NCI-H526 (cell line): ENCODE data around the gene SCP2.

Experiments used
- DNase-seq, 2 experiments: peaks; one replicate each; lab custom pipeline; 2025; lab: John Stamatoyannopoulos, UW

SCP2 gene

DNA sequence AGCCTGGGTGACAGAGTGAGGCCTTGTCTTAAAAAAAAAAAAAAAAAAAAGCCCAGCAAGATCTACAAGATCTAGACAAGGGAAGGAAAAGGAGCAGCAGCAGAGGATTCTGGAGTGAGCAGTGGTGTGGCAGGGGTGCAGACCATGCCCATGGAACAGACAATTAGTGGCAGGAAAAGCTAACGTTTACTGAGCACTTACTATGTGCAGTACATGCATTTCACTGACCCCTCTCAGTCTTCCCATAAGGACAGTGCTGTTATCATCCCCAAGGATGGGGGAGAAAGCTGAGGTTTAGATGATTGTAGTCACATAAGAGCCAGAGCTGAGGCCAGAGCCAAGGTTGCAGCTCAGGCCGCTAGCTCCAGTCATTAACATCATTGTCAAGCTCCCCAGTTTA is 140.8 kb downstream of the SCP2 start:
- no peak for DNase-seq

DNA sequence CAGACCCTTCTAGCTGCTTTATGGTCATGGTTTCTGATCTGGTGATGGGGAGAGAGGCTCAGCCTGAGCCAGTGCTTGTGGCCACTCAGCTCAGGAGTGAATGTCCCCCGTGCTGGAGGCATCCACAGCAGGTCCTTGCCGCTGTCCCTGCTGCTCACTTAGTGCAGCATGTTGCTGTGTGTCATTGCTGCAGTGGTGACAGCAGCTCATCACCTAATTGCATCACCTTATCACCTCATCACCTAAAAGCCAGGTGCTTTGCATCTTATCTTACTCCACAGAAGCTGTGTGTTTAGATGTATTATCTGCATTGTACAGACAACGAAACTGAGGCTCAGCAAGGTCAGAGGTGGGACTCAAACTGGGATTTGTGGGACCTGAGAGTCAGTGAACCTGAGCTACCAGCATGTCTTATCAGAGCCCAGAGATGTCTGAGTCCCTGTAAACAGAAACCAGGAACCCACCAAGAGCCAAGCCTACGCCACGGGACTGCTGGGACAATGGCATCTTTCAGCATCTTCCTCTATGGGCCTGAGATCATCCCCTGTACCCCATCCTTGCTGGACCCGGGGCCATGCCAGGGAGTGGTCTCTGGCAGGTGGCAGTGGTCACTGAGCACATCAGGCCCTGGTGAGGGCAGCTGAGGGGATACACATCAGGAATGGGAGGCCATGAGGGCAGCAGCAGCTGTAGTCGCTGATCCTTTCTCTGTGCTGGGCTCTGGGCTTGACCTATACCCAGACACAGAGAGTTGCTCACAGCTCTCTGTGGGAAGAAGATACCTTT is 141.4 kb downstream of the SCP2 start:
- no peak for DNase-seq

DNA sequence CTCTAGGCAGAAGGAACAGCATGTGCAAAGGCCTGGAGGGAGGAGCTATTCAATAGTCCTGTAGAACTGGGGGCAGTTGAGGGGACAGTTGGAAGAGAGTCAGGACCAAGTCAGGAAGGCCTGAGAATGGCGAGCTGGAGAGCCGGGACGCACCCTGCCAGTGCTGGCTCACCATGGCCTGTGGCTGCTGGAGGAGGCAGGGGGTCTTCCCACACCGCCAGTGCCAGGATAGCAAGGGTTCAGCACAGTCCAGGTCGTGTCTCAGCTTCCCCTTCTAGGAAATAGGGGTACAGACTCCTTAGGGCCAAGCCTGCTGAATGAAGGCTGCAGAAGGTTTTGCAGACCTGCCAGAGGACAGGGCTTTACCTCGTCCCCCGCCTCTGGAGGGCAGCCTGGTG is 142.2 kb downstream of the SCP2 start:
- DNase-seq: no peak

DNA sequence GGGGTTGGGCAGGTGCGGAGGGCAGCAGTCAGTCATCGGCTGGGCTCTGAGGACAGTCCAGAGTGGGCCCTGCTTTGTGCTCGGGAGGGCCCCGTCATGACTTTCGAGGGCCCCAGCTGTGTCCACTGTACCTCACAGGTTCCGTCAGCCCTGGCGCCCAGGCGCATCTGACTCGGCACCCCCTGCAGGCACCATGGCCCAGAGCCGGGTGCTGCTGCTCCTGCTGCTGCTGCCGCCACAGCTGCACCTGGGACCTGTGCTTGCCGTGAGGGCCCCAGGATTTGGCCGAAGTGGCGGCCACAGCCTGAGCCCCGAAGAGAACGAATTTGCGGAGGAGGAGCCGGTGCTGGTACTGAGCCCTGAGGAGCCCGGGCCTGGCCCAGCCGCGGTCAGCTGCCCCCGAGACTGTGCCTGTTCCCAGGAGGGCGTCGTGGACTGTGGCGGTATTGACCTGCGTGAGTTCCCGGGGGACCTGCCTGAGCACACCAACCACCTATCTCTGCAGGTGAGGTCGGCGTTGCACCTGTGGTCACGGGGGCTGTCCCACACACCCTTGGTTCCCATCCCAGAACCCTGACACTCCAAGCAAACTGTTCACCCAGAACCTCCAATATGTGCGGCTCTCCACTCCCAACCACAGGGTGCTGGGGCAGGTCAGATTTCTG is 142.7 kb downstream of the SCP2 start:
- DNase-seq: no peak

DNA sequence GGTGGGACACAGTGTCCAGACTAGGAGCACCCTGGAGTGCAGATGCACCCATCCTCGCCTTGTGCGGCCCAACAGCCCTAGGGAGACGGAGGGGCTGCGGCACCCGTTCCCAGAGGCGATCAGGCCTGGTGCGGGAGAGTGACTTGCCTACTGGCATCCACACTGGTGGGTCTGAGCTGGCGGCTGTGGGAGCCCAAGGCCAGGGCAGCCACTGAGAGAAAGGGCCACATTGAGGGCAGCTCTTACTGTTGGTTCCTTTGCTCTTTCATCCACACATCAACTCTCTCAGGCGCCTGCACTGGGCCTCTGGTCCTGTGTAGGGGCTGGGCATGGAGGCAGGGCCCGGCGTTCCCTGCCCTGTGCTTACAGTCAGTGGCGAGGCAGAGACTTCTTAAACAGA is 143.5 kb downstream of the SCP2 start:
- no peak for DNase-seq

DNA sequence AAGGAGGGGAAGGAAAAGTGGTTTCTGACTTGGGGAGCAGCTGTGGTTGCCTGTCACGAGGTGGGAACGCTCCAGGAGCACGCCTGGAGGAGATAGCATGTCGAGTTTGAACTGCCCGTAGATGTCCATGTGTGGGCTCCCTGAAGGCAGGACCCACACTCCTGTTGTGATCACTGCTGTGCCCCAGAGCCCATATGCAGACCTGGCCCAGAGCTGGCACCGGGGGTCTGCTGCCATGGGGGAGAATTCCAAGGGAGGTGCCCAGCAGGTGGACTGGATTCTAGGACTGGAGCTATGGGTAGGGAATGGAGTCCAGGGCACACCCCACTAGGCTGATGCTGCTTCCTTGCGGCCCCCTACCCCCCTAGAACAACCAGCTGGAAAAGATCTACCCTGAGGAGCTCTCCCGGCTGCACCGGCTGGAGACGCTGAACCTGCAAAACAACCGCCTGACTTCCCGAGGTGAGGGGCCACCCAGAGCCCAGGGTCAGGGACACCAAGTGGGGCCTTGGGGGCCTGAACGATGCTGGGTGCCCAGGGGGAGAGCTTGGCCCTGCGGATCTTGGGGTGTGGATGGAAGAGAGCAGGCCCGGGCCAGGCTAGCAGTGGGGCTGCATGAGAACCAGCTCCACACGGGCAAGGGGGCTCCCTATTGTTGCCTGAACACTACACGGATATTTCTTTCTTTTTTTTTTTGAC is 144.2 kb downstream of the SCP2 start:
- DNase-seq: no peak

DNA sequence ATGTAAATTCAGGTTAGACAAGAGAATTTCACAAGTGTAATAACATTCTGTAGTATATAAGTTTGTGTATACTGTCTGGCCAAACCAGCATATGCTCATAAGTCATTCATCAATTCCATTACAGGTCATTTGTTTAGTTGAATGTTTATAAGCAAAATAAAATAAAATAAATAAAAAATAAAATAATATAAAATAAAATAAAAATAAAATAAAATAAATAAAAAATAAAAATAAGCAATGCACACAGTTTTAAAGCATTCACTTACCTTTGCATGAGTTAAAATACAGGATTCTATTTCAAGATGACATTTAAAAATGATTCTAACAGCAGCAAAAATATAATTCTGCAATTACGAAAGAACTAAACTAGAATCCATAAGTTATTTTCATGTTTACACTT is 144.8 kb downstream of the SCP2 start:
- no peak for DNase-seq

DNA sequence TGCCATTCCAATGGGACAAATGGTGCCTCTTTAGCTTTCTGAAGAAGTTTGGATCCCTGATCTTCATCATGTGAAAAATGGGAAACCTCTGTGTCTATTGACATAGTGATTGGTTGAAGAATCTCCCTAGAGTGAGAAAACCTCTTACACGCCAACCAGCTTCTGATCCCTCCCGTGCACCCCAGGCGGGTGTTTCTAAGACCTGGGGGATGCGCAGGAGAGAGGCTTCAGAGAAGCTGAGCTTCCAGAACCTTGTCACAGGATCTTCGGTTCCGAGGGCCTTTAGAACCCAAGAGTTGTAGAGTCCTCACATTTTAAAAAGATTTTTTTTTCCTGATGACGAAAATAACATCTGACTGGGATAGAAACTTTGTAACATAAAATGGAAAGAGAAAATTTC is 146.2 kb downstream of the SCP2 start:
- DNase-seq: no peak

DNA sequence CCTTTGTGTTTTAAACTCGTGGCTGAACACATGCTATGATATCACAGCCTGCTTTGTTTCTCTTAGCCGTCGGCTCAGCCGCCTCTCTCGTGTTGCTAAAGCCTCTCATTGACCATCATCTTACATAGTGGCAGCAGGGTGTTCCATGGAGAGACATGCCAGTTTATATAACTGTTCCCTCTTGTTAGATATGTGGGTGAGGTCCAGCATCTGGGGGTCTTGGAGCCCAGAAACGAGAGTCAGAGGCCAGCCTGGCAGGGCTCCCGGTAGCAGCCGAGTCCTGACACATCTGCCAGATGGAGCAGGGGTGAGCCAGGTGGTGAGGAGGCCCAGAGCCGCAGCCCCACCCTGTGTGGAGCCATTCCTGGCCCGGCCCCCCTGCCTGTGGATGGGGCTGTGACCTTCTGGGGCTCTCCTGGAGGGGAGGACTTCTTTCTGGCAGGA is 146.8 kb downstream of the SCP2 start:
- DNase-seq: no peak

DNA sequence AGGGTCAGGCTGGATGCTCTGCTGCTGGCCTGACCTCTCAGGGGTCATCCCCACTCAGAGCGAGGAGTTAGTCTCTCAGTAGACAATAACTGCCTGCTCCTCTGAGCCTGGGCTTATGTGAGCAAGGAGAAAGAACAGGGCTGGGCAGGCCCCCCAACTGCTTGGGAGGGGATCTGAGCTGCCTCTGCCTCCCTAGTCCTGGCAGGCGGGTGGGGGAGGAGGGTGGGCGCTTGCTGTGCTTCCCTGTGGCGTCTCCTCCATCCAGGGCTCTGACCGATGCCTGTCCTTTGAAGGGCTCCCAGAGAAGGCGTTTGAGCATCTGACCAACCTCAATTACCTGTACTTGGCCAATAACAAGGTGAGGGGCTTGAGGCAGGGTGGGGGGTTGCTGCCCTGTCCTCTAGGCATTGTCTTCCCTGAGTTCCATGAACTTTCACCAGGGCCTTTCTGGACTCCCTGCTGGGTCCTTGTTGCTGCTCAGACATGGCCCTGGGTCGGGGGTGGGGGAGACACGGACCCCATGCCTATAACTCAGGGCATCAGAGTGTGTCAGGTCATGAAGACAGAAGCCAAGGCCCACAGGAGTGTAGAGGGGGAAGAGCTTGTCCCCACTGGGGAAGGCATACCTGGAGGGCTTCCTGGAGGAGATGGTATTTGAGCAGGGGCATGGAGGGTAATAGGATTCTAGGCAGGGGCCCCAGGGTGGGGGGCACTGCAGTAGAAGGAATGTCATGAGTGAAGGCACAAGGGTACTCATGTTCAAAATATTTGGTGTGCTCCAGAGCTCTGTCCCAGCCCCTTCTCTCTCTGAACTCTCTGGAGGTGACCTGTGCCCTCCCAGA is 147.5 kb downstream of the SCP2 start:
- DNase-seq: no peak

DNA sequence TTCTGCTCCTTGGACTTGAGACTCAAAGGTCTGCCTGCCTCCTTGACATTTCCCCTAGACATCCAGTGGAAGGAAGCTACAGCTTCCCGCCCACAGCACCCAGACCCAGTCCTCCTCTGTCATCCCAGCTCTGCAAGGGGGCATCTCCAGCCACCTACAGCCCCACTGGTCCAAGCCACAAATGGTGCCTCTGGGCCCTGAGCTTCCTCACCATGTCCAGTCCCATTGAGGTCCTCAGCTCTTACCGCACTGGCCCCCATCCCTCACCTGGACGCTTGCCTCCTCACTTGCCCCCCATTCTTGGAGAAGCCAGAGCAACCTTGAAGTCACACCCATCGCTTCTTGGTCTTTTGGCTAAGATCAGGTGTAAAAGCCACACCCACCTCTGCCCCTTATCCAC is 148.1 kb downstream of the SCP2 start:
- DNase-seq: no peak

DNA sequence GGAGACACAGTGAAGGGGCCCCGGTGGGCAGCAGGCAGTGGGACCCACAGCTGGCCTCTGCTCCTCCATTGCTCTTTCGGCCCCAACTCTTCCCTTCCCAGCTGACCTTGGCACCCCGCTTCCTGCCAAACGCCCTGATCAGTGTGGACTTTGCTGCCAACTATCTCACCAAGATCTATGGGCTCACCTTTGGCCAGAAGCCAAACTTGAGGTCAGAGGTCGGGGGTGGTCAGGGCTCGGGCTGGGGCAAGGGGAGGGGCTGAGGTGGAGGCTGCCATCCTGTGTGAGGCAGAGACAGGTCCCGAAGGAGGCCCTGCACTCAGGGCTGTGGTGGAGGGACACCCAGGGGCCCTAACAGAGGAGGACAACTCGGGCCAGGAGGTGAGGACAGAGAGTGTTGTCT is 148.7 kb downstream of the SCP2 start:
- DNase-seq: no peak

DNA sequence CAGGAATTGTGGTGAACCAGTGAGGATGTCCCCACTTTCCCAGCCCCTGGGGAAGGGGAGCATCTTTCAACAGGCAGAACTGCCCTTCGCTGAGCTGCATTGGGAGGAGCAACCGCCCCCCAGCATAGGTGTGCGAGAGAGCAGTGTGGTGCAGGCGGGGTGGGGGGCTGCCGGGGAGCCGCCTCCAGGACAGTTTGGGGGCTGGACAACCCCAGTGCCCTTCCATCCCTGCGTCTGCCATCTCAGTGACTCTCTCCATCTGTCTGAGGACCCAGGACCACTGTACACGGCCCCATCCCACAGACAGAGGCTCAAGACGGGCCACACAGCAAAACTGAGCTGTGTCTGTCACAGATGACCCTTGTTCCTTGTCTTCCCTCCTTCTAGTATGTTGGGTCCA is 149.1 kb downstream of the SCP2 start:
- no peak for DNase-seq

DNA sequence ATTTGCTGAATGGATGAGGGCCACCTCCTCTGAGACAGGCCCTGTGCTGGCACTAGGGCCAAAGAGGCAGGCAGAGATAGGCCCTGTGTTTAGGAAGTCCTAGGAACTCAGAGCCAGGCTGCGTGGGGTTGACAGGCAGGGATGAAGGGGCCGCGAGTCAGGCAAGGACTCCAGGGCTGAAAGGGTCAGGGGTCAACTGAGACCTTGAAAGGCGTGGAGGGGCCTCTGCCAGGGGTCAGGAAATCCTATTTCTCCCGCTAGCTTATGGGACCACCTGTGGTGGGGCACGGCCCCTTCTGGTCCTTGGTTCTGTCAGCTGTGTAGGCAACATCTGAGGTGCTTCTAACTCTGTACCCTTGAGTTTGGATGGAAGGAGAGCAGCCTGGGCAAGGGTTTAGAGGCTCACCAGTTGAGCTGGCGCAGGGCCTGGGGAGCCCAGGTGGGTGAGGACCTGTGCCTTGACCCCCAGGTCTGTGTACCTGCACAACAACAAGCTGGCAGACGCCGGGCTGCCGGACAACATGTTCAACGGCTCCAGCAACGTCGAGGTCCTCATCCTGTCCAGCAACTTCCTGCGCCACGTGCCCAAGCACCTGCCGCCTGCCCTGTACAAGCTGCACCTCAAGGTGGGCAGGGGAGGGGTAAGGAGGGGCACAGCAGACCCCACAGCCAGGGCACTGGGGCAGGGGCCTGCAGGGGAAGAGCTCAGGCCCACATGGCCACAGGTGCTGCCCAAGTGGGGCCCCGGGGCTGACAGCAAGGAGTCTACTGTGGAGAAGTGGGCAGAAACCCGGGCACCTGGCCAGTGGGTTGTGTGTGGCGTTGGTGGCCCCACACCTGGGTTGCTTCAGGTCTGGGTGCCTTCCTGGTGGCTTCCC is 149.9 kb downstream of the SCP2 start:
- no peak for DNase-seq

DNA sequence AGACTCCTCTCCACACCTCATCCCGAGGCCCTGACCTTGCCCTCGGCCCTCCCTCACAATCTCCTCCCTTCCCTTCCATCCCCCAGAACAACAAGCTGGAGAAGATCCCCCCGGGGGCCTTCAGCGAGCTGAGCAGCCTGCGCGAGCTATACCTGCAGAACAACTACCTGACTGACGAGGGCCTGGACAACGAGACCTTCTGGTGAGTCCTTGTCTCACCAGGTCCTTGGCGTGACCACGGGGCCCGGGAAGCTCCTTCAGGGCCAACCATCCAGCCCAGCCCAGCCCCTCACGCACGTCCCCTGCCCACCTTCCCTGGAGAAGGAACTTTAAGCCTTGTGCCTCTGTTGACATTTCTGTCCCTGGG is 150.5 kb downstream of the SCP2 start:
- DNase-seq: no peak

DNA sequence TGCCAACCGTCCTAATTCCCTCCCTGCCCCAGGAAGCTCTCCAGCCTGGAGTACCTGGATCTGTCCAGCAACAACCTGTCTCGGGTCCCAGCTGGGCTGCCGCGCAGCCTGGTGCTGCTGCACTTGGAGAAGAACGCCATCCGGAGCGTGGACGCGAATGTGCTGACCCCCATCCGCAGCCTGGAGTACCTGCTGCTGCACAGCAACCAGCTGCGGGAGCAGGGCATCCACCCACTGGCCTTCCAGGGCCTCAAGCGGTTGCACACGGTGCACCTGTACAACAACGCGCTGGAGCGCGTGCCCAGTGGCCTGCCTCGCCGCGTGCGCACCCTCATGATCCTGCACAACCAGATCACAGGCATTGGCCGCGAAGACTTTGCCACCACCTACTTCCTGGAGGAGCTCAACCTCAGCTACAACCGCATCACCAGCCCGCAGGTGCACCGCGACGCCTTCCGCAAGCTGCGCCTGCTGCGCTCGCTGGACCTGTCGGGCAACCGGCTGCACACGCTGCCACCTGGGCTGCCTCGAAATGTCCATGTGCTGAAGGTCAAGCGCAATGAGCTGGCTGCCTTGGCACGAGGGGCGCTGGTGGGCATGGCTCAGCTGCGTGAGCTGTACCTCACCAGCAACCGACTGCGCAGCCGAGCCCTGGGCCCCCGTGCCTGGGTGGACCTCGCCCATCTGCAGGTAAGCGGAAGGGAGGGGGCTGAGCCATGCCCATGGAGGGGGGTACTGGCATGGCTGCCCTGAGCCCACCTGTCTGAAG is 151.4 kb downstream of the SCP2 start:
- no peak for DNase-seq

DNA sequence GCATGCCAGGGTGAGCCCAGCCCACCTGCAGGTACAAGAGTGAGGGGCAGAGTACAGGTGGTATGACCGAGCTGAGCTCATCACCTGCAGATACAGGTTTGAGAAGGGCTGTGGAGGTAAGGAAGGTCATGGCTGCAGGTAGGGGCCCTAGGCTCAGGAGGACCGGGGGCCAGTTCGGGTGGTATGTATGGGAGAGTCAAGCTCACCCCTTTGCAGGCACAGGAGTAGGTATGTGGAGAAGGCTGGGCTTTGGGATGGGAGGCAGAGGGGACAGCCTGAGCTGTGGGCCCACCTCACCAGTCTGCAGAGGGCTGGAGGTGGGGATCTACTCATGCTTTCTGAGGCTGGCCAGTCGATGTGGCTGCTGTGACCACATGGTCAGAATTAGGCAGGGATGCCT is 152.2 kb downstream of the SCP2 start:
- DNase-seq: no peak

DNA sequence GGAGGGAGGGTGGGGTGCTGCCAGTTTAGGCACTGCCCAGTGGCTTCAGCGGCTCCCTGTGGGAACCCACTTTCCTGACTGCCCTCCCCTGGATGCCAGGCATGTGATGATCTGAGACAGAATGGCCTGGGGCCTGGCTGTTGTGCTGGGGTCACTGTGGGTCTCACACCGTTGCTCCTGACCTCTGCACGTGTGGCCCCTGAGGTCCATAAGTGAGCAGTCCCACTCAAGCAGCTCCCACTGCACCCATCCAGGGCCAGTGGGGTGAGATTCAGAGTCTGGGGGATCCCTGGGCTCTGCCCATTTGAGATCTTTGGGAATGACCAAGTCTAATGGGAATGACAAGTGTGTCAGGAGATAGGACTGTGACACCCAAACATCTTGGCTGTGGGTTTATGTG is 153.0 kb downstream of the SCP2 start:
- DNase-seq: no peak

DNA sequence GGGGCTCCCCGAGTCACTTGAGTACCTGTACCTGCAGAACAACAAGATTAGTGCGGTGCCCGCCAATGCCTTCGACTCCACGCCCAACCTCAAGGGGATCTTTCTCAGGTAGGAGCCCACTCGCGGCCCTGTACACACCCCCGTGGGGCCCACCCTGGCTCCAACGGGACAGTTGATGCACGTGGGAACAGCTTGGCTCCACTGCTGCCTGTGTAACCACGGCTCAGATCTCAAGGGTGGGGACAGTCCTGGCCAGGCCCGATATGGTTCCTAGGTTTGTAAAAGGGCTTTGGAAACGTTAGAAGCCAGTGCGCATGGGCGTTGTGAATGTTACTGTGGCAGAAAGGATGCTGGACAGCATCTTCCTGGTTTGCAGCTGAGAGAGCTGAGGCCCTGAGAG is 153.7 kb downstream of the SCP2 start:
- no peak for DNase-seq

DNA sequence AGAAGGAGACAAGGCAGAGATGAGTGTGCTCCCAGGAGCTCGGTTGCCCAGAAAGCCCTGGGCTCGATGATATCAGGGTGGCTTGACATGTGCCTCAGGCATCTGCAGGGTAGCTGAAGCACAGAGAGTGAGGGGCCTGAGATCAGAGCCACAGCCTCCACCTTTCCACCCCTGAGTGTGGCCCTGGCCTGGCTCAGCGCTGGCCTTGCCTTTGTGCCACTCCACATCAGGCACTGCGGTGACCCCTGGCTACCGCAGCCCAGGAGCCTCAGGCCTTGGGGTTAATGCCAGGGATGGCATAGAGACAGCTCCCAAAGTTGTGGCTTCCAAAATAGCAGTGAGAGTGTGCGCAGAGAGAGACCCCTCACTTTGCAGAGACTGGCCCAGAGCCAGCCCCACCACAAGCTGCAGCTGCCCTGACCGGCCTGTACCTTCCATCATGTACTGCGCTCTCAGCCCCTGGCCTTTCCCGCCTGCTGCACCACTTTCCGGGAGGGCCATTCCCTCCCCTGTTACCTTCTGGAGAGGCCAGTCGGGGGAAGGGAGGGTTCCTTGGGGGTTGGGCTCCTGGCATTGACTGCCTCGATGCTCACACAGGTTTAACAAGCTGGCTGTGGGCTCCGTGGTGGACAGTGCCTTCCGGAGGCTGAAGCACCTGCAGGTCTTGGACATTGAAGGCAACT is 154.4 kb downstream of the SCP2 start:
- DNase-seq: no peak
